Suppressor macrophage (primary cell): Measurements from ENCODE around the gene SLC35E2B.
"Not testable (repeated sequence)": the region's sequence is repeated elsewhere in the genome, so short reads cannot be mapped to it uniquely, and the experiment has no call there.

Experiments
- DNase-seq, 4 experiments: peaks; one replicate each; pipeline ENCODE4 v3.0.0-alpha.2; 2020 to 2022

The SLC35E2B gene

GRCh38 chr1:1638528-1638927 lies 54.1 kb downstream of the SLC35E2B start:
- DNase-seq, result not testable (repeated sequence)

- not testable (repeated sequence) for DNase-seq
Observed at GRCh38 chr1:1637479-1637875, 55.1 kb downstream of the SLC35E2B start.

GRCh38 chr1:1636621-1637478 lies 55.7 kb downstream of the SLC35E2B start:
- not testable (repeated sequence) for DNase-seq

GRCh38 chr1:1634613-1635012 lies 58.0 kb downstream of the SLC35E2B start:
- peak in 1 of 4 experiments; percentile 1 for DNase-seq

- DNase-seq, result not testable (repeated sequence)
Observed at GRCh38 chr1:1633409-1633808, 59.2 kb downstream of the SLC35E2B start.

- DNase-seq, result no peak
Observed at GRCh38 chr1:1631782-1632420, 60.7 kb downstream of the SLC35E2B start, which contains the start of gene MMP23B. Gene MMP23B, plus strand, starts transcription at chr1:1632173. Its CDS starts 46 bp downstream, at chr1:1632219.

- DNase-seq, result no peak
Observed at GRCh38 chr1:1630965-1631781, 61.4 kb downstream of the SLC35E2B start.

GRCh38 chr1:1630191-1630964 lies 62.2 kb downstream of the SLC35E2B start:
- peak; percentile 68 to 85 (median 74) for DNase-seq

GRCh38 chr1:1629430-1630190 lies 63.0 kb downstream of the SLC35E2B start:
- DNase-seq, result no peak

GRCh38 chr1:1628754-1629429 lies 63.7 kb downstream of the SLC35E2B start:
- no peak for DNase-seq

GRCh38 chr1:1627829-1628753 lies 64.5 kb downstream of the SLC35E2B start:
- DNase-seq, result no peak

GRCh38 chr1:1627261-1627828 lies 65.2 kb downstream of the SLC35E2B start:
- no peak for DNase-seq

- peak in 1 of 4 experiments; percentile 2 for DNase-seq
Observed at GRCh38 chr1:1626207-1627141, 66.1 kb downstream of the SLC35E2B start.

GRCh38 chr1:1625824-1626206 lies 66.8 kb downstream of the SLC35E2B start:
- DNase-seq, result no peak

- peak in 1 of 4 experiments; percentile 1 for DNase-seq
Observed at GRCh38 chr1:1625404-1625775, 67.2 kb downstream of the SLC35E2B start.

- DNase-seq, result no peak
Observed at GRCh38 chr1:1624443-1625403, 67.9 kb downstream of the SLC35E2B start.
